Thyroid gland (tissue), 4 donors: ENCODE measurements around the gene METTL14. TPM values are rescaled to one million over a fixed set of nuclear protein-coding genes. Genes with fewer than 3 reads are reported as not detected.

Experiments used
- DNase-seq, 2 donors: peaks; one replicate each; pipeline ENCODE4 v3.0.0-alpha.2; 2019
- H3K27ac ChIP-seq, 3 donors: fragments of 200-600 bp; sonication (generic); 1 replicate in 2 of 3; 2 replicates in 1 of 3; pipeline ENCODE4 v1.5.1; 2016 to 2019; ENCODE audit warnings: mild to moderate bottlenecking in 1 of 3, moderate library complexity in 1 of 3
- H3K27me3 ChIP-seq: fragments of 200-600 bp; sonication (generic); one replicate; pipeline ENCODE4 v1.5.1; 2019
- H3K36me3 ChIP-seq, 2 donors: fragments of 200-600 bp; sonication (generic); one replicate each; pipeline ENCODE4 v1.5.1; 2016 to 2019
- H3K4me1 ChIP-seq, 2 donors: fragments of 200-600 bp; sonication (generic); one replicate each; pipeline ENCODE4 v1.5.1; 2017 to 2019
- H3K4me3 ChIP-seq, 3 donors: fragments of 200-600 bp; sonication (generic); replicated peaks in 1 of 3; 1 replicate in 2 of 3; 2 replicates in 1 of 3; pipeline ENCODE4 v1.5.1; 2016; ENCODE audit warnings: mild to moderate bottlenecking in 1 of 3
- H3K9me3 ChIP-seq: fragments of 200-600 bp; sonication (generic); one replicate; pipeline ENCODE4 v1.5.1; 2017
- POLR2A ChIP-seq, 2 donors: fragments of 450-650 bp; IDR thresholded peaks; one replicate each; pipeline ENCODE4 v1.6.1; 2017; ENCODE audit warnings: antibody characterized with exemption in 2 of 2, mild to moderate bottlenecking in 2 of 2, moderate library complexity in 1 of 2
- WGBS, 2 donors: methylation state at CpG; one replicate each; pipeline ENCODE4 v1.1.5; 2017; 5-methylcytosine and 5-hydroxymethylcytosine counted together
- intact Hi-C: fragments of 100-400 bp; cut with DNase I; formaldehyde crosslinking; loops from one replicate; pipeline ENCODE4 v1.15.1; 2023
- total RNA-seq, 4 donors: library from RNA; depleted of rRNA; stranded (reverse); fragments of >200 nt; gene quantifications; one replicate each; pipeline ENCODE4 v1.2.3, GENCODE V29; 2016
- TF ChIP-seq, protein P1 (sequence below), 6 experiments: fragments of 200-600 bp in 3 of 6; fragments of 450-650 bp in 3 of 6; sonication (generic) in 3 of 6; IDR thresholded peaks; one replicate each; pipeline ENCODE4 v1.5.1; 2016 to 2019; ENCODE audit warnings: antibody characterized with exemption in 6 of 6, mild to moderate bottlenecking in 2 of 6, inconsistent platforms in 1 of 6, moderate library complexity in 1 of 6

The METTL14 gene
- total RNA-seq, 4 donors from 2014 or later = 16.0 to 67.8 (median 40.7) TPM

DNA sequence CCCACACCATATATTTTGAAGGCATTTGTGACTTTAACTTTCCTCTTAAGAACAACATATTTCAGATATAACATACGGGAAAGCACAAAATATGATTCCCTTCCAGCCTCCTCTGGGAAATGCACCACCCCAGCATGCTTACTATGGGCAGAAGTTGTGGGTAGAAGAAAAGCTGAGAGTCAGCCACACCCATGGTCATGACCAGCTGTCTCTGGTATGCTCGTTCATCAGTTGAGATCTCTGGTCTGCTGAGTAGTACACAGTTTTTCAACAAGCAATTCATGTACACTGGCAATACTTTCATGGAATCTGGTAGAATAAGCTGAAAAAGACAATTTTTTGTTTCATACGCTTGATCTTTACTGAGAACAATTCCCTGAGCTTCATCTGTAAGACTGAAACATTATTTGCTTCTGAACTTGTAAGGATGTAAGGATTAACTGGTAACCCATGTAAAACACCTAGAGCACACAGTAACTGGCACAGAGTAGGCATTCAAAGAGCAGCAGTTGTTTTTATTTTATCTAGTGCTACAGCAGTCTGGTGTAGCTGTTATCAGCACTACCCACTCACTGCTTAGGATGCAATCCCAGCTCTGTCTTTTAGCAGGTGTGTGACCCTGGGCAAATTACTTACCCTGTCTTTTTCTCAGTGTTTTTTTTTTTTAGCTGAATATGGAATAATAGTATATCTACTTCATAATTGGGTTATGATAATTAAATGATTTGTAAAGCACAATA is 47.6 kb downstream of the METTL14 start:
- H3K36me3 ChIP-seq = peaks cover 30 to 67% of the 10 kb centered on the region in 2 donors
- intact Hi-C loops = no loop called here
- WGBS, 2 donors = 76 to 91% methylated on average over 3 of the region's 3 CpGs
- no peak overlapping the region for H3K4me3 ChIP-seq
- no peak overlapping the region for H3K27ac ChIP-seq
- H3K4me1 ChIP-seq = no peaks in the 10 kb centered on the region
- TF ChIP-seq POLR2A (IDR thresholded peaks at IDR 0.05) = no peak
- TF ChIP-seq, protein P1, sequence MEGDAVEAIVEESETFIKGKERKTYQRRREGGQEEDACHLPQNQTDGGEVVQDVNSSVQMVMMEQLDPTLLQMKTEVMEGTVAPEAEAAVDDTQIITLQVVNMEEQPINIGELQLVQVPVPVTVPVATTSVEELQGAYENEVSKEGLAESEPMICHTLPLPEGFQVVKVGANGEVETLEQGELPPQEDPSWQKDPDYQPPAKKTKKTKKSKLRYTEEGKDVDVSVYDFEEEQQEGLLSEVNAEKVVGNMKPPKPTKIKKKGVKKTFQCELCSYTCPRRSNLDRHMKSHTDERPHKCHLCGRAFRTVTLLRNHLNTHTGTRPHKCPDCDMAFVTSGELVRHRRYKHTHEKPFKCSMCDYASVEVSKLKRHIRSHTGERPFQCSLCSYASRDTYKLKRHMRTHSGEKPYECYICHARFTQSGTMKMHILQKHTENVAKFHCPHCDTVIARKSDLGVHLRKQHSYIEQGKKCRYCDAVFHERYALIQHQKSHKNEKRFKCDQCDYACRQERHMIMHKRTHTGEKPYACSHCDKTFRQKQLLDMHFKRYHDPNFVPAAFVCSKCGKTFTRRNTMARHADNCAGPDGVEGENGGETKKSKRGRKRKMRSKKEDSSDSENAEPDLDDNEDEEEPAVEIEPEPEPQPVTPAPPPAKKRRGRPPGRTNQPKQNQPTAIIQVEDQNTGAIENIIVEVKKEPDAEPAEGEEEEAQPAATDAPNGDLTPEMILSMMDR (IDR thresholded peaks at IDR 0.05) = no peak
- H3K9me3 ChIP-seq = no peaks in the 10 kb centered on the region
- DNase-seq = no peak
- H3K27me3 ChIP-seq = no peaks in the 10 kb centered on the region

- H3K9me3 ChIP-seq = no peaks in the 10 kb centered on the region
- H3K36me3 ChIP-seq = peaks cover 20 to 76% of the 10 kb centered on the region in 2 donors
- intact Hi-C loops = no loop called here
- WGBS, 2 donors = 81 to 86% methylated on average over 7 of the region's 7 CpGs
- H3K4me1 ChIP-seq = no peaks in the 10 kb centered on the region
- no peak overlapping the region for H3K4me3 ChIP-seq
- no peak for DNase-seq
- H3K27ac ChIP-seq = no peak overlapping the region
- TF ChIP-seq, protein P1 (IDR thresholded peaks at IDR 0.05) = no peak
- TF ChIP-seq POLR2A (IDR thresholded peaks at IDR 0.05) = no peak
- H3K27me3 ChIP-seq = no peaks in the 10 kb centered on the region
Measured at GRCh38 chr4:118734491-118735205, 49.5 kb downstream of the METTL14 start.

- intact Hi-C loops = no loop called here
- H3K27ac ChIP-seq = no peak overlapping the region
- H3K36me3 ChIP-seq = peaks cover 21 to 68% of the 10 kb centered on the region in 2 donors
- TF ChIP-seq POLR2A (IDR thresholded peaks at IDR 0.05) = no peak
- TF ChIP-seq, protein P1 (IDR thresholded peaks at IDR 0.05) = no peak
- no peak overlapping the region for H3K4me3 ChIP-seq
- DNase-seq = no peak
- H3K27me3 ChIP-seq = no peaks in the 10 kb centered on the region
- no peaks in the 10 kb centered on the region for H3K4me1 ChIP-seq
- no peaks in the 10 kb centered on the region for H3K9me3 ChIP-seq
Measured at GRCh38 chr4:118736900-118737299, 51.7 kb downstream of the METTL14 start.

DNA sequence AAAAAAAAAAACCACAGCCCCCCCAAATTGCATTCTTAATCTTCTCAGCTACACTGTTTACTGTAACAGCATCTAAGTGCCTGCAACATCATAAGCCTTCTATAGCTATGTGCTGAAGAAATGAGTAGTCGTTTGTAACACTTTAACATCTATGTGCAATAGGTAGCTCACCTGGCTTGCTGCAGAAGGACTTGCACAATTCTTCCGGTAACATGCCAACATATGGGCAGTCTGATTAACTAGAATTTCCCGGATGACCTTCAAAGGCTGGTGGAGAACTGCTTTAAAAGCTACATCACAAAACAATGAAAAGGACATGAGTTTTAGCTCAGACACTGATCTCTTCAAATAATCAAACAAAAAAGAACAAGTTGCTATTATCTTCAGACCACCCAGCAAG is 52.9 kb downstream of the METTL14 start:
- Histone ChIP-seq H3K4me1 (no peaks in the 10 kb centered on the region), H3K27me3 (no peaks in the 10 kb centered on the region), H3K36me3 (peaks cover 21 to 62% of the 10 kb centered on the region in 2 donors), H3K4me3 (no peak overlapping the region), H3K27ac (no peak overlapping the region), H3K9me3 (no peaks in the 10 kb centered on the region)
- TF ChIP-seq POLR2A (IDR thresholded peaks at IDR 0.05) = no peak
- TF ChIP-seq, protein P1 (IDR thresholded peaks at IDR 0.05) = no peak
- intact Hi-C loops = no loop called here
- DNase-seq = no peak
- 89 to 95% methylated on average over 3 of the region's 3 CpGs for WGBS, 2 donors
